GM21723 (cell line): ENCODE results near the gene PLXNB3.
"Not testable (repeated sequence)": the region's sequence is repeated elsewhere in the genome, so short reads cannot be mapped to it uniquely, and the experiment has no call there.

Source experiments
- ATAC-seq: cut with Tn5 transposase; IDR thresholded peaks from one replicate; pipeline ENCODE4 v1.9.1; 2021; ENCODE audit warnings: mild to moderate bottlenecking, moderate library complexity; ENCODE audit not compliant: unreplicated experiment

Gene PLXNB3

GRCh38 chrX:153763989-153764755, at the start of gene PLXNB3:
Gene PLXNB3, plus strand, starts transcription at chrX:153764249. Its CDS starts 1,287 bp downstream, at chrX:153765536.
- ATAC-seq: peak; percentile 64

GRCh38 chrX:153714256-153714655, 49.8 kb upstream of the PLXNB3 start:
- no peak for ATAC-seq

GRCh38 chrX:153717445-153717844, 46.6 kb upstream of the PLXNB3 start:
- no peak for ATAC-seq

GRCh38 chrX:153719238-153719637, 44.8 kb upstream of the PLXNB3 start:
- no peak for ATAC-seq

GRCh38 chrX:153719701-153720100, 44.3 kb upstream of the PLXNB3 start:
- no peak for ATAC-seq

- no peak for ATAC-seq
These were observed 41.2 kb upstream of the PLXNB3 start for GRCh38 chrX:153722704-153723350.

- ATAC-seq: peak; percentile 39
These were observed 40.4 kb upstream of the PLXNB3 start for GRCh38 chrX:153723351-153724251.

- peak; percentile 56 for ATAC-seq
These were observed 39.6 kb upstream of the PLXNB3 start, which contains the start of the genes ABCD1 and BCAP31 for GRCh38 chrX:153724252-153725038. Gene ABCD1, plus strand, starts transcription at chrX:153724856. Its CDS starts 411 bp downstream, at chrX:153725267. Gene BCAP31, minus strand, starts transcription at chrX:153724387. Its CDS starts 1,143 bp downstream, at chrX:153723244.

GRCh38 chrX:153725039-153725831, 38.8 kb upstream of the PLXNB3 start:
- peak; percentile 9 for ATAC-seq

GRCh38 chrX:153725832-153726285, 38.2 kb upstream of the PLXNB3 start:
- ATAC-seq: no peak

- ATAC-seq: peak; percentile 50
These were observed 37.5 kb upstream of the PLXNB3 start for GRCh38 chrX:153726286-153727122.

- ATAC-seq: no peak
These were observed 36.7 kb upstream of the PLXNB3 start for GRCh38 chrX:153727123-153727931.

- no peak for ATAC-seq
These were observed 36.0 kb upstream of the PLXNB3 start for GRCh38 chrX:153728095-153728494.

GRCh38 chrX:153728951-153729631, 35.0 kb upstream of the PLXNB3 start:
- ATAC-seq: no peak

GRCh38 chrX:153730115-153730514, 33.9 kb upstream of the PLXNB3 start:
- ATAC-seq: not testable (repeated sequence)

GRCh38 chrX:153731117-153731844, 32.8 kb upstream of the PLXNB3 start:
- ATAC-seq: no peak
